NCI-H446 treated with DMSO at 0.1 percent for 48 hours (cell line): Measurements from ENCODE around the gene POLE.

Source experiments
- DNase-seq: peaks from one replicate; lab custom pipeline; 2025; lab: John Stamatoyannopoulos, UW

POLE gene

GRCh38 chr12:132597333-132598316, 89.5 kb downstream of the POLE start:
- no peak for DNase-seq

- no peak for DNase-seq
These were observed 91.1 kb downstream of the POLE start for GRCh38 chr12:132596016-132596415.

- DNase-seq = no peak
These were observed 92.0 kb downstream of the POLE start for GRCh38 chr12:132595183-132595582.

- DNase-seq = peak; percentile 84
These were observed 93.2 kb downstream of the POLE start for GRCh38 chr12:132593938-132594358.

GRCh38 chr12:132593521-132593920, 93.6 kb downstream of the POLE start:
- DNase-seq = no peak

GRCh38 chr12:132593071-132593470, 94.1 kb downstream of the POLE start:
- no peak for DNase-seq

- no peak for DNase-seq
These were observed 94.7 kb downstream of the POLE start for GRCh38 chr12:132592282-132592970.

GRCh38 chr12:132591107-132591935, 95.8 kb downstream of the POLE start:
- no peak for DNase-seq

GRCh38 chr12:132588821-132589669, 98.1 kb downstream of the POLE start:
- DNase-seq = no peak

- no peak for DNase-seq
These were observed 98.8 kb downstream of the POLE start for GRCh38 chr12:132588319-132588718.

GRCh38 chr12:132587781-132588180, 99.4 kb downstream of the POLE start:
- no peak for DNase-seq

- no peak for DNase-seq
These were observed 100.2 kb downstream of the POLE start for GRCh38 chr12:132586929-132587328.

- no peak for DNase-seq
These were observed 102.0 kb downstream of the POLE start for GRCh38 chr12:132585177-132585576.

GRCh38 chr12:132584429-132584828, 102.7 kb downstream of the POLE start:
- no peak for DNase-seq

- no peak for DNase-seq
These were observed 103.4 kb downstream of the POLE start for GRCh38 chr12:132583736-132584135.

GRCh38 chr12:132583411-132583710, 103.8 kb downstream of the POLE start:
- no peak for DNase-seq

GRCh38 chr12:132582582-132583410, 104.3 kb downstream of the POLE start:
- no peak for DNase-seq

- DNase-seq = no peak
These were observed 105.1 kb downstream of the POLE start for GRCh38 chr12:132582058-132582420.

- DNase-seq = no peak
These were observed 105.6 kb downstream of the POLE start for GRCh38 chr12:132581348-132582057.

GRCh38 chr12:132580701-132581292, 106.3 kb downstream of the POLE start:
- DNase-seq = no peak
